Endothelial cell of umbilical vein (primary cell): ENCODE measurements around the gene PLSCR2. TPM values are rescaled to one million over a fixed set of nuclear protein-coding genes. Genes with fewer than 3 reads are reported as not detected.

Experiments
- BruUV-seq: library from RNA; stranded (reverse); fragments of 400-500 nt; replicated peaks from 2 replicates; lab custom pipeline; 2021; lab: Mats Ljungman, UMichigan
- CTCF ChIA-PET: fragments of 300-600, 350-600 bp; sonication (Branson Sonifier 250); formaldehyde crosslinking; loops from one replicate; lab custom pipeline; 2021; ENCODE audit warnings: antibody characterized with exemption, inconsistent platforms; lab: Charles Lee
- POLR2A ChIA-PET: fragments of 300-600, 350-600 bp; sonication (Branson Sonifier 250); formaldehyde crosslinking; loops from one replicate; lab custom pipeline; 2021; ENCODE audit warnings: antibody characterized with exemption, inconsistent platforms; lab: Charles Lee
- DNase-seq: peaks from one replicate; pipeline ENCODE4 v3.0.0-alpha.2; 2011; ENCODE audit warnings: low read depth, low spot score
- FAIRE-seq: peaks from 2 replicates; lab custom pipeline; 2011; peaks lifted over from hg19 to GRCh38; lab: Jason Lieb, UNC
- H2AFZ ChIP-seq: 2 replicates; pipeline ENCODE4 v1.6.0; 2012; ENCODE audit warnings: low read depth, low read length, control low read depth, inconsistent platforms
- H3K27ac ChIP-seq: 2 replicates; pipeline ENCODE4 v1.5.1; 2011; ENCODE audit warnings: low read depth, mild to moderate bottlenecking, control low read depth, low read length, moderate library complexity; ENCODE audit not compliant: insufficient read depth
- H3K27me3 ChIP-seq, 2 experiments: 2 replicates each; pipeline versions ENCODE4 v1.6.0 to v1.6.1; 2011; ENCODE audit warnings: low read length in 2 of 2, mixed read lengths in 1 of 2; ENCODE audit not compliant: control insufficient read depth in 2 of 2, insufficient read depth in 2 of 2
- H3K36me3 ChIP-seq, 2 experiments: 2 replicates in 1 of 2; 3 replicates in 1 of 2; pipeline ENCODE4 v1.5.1; 2011; ENCODE audit warnings: low read length in 2 of 2, mild to moderate bottlenecking in 1 of 2, moderate library complexity in 1 of 2; ENCODE audit not compliant: control insufficient read depth in 2 of 2, insufficient read depth in 2 of 2; ENCODE audit errors: extremely low read depth in 1 of 2
- H3K4me1 ChIP-seq: 3 replicates; pipeline ENCODE4 v1.5.1; 2011; ENCODE audit warnings: mild to moderate bottlenecking, low read length; ENCODE audit not compliant: control insufficient read depth, insufficient read depth; ENCODE audit errors: extremely low read depth
- H3K4me2 ChIP-seq: 2 replicates; pipeline ENCODE4 v1.6.1; 2011; ENCODE audit warnings: low read length, control low read depth, mixed read lengths; ENCODE audit not compliant: insufficient read depth
- H3K4me3 ChIP-seq, 3 experiments: fragments of 200-600 bp in 1 of 3; sonication (generic), shearing (Covaris generic) in 1 of 3; replicated peaks in 1 of 3; 2 replicates each; pipeline ENCODE4 v1.5.1; 2011 to 2016; ENCODE audit warnings: control low read depth in 3 of 3, low read length in 3 of 3, mild to moderate bottlenecking in 2 of 3, inconsistent platforms in 1 of 3, low read depth in 1 of 3, moderate library complexity in 1 of 3; ENCODE audit not compliant: insufficient read depth in 1 of 3
- H3K79me2 ChIP-seq: 2 replicates; pipeline ENCODE4 v1.6.0; 2012; ENCODE audit warnings: low read length, inconsistent platforms; ENCODE audit not compliant: control insufficient read depth, insufficient read depth
- H3K9ac ChIP-seq: replicated peaks from 2 replicates; pipeline ENCODE3; 2011; ENCODE audit warnings: low read length, control low read depth; ENCODE audit not compliant: insufficient read depth; ENCODE audit errors: extremely low read depth
- H3K9me1 ChIP-seq: replicated peaks from 3 replicates; pipeline ENCODE4 v1.6.0; 2011; ENCODE audit warnings: mild to moderate bottlenecking, low read length; ENCODE audit not compliant: control insufficient read depth, insufficient read depth; ENCODE audit errors: extremely low read depth
- H3K9me3 ChIP-seq: replicated peaks from 2 replicates; pipeline ENCODE4 v1.5.1; 2012; ENCODE audit warnings: low read length, inconsistent platforms; ENCODE audit not compliant: control insufficient read depth, insufficient read depth
- H4K20me1 ChIP-seq: replicated peaks from 2 replicates; pipeline ENCODE3; 2011; ENCODE audit warnings: mild to moderate bottlenecking, low read length; ENCODE audit not compliant: control insufficient read depth, insufficient read depth; ENCODE audit errors: extremely low read depth
- EZH2 ChIP-seq: IDR thresholded peaks from 2 replicates; pipeline ENCODE4 v1.6.1; 2012; ENCODE audit warnings: borderline replicate concordance, low read depth, mild to moderate bottlenecking, moderate library complexity, low read length, inconsistent platforms; ENCODE audit not compliant: severe bottlenecking
- FOS ChIP-seq: IDR thresholded peaks from 2 replicates; pipeline ENCODE4 v1.6.1; 2011; ENCODE audit warnings: mild to moderate bottlenecking, low read length, moderate library complexity, borderline replicate concordance; ENCODE audit not compliant: insufficient read depth
- GATA2 ChIP-seq: IDR thresholded peaks from 2 replicates; pipeline ENCODE4 v1.7.0; 2011; ENCODE audit warnings: low read depth, mild to moderate bottlenecking, moderate library complexity, mixed read lengths, low read length; ENCODE audit not compliant: insufficient read length, insufficient read depth
- JUN ChIP-seq: IDR thresholded peaks from 2 replicates; pipeline ENCODE4 v1.6.1; 2011; ENCODE audit warnings: borderline replicate concordance, low read depth; ENCODE audit not compliant: insufficient read length, insufficient read depth
- MYC ChIP-seq: IDR thresholded peaks from one replicate; pipeline ENCODE4 v1.6.1; 2011; ENCODE audit warnings: mild to moderate bottlenecking, low read depth, low read length
- POLR2A ChIP-seq: IDR thresholded peaks from 2 replicates; pipeline ENCODE4 v1.6.1; 2012; ENCODE audit warnings: low read depth, mild to moderate bottlenecking, control low read depth, low read length
- POLR2AphosphoS5 ChIP-seq: IDR thresholded peaks from 2 replicates; pipeline ENCODE4 v1.6.1; 2012; ENCODE audit warnings: low read depth, mild to moderate bottlenecking, control low read depth, low read length, moderate library complexity; ENCODE audit not compliant: insufficient read depth
- dilution Hi-C: fragments of 300-500 bp; cut with MboI; formaldehyde crosslinking; loops from one replicate; pipeline ENCODE4 v1.15.0; 2019; ENCODE audit warnings: low sequenced_read_pairs; ENCODE audit not compliant: extremely low pct_ligation_motif_present
- intact Hi-C: fragments of 100-400 bp; cut with micrococcal nuclease; formaldehyde crosslinking; loops from one replicate; pipeline ENCODE4 v1.10.0; 2022
- polyA plus RNA-seq, 4 experiments: library from polyadenylated mRNA; depleted of rRNA in 3 of 4; stranded (reverse) in 3 of 4; unstranded in 1 of 4; fragments of >200 nt; gene quantifications; 2 replicates each; pipeline versions ENCODE4 v1.2.1 to v1.2.3, GENCODE V29; 2011 to 2012; ENCODE audit warnings: missing spikeins in 1 of 4
- total RNA-seq: library from RNA; stranded (reverse); gene quantifications from 2 replicates; pipeline ENCODE4 v1.2.3, GENCODE V29; 2021
- TF ChIP-seq, protein P1 (sequence below): IDR thresholded peaks from 2 replicates; pipeline ENCODE4 v1.6.1; 2011; ENCODE audit not compliant: insufficient read depth, insufficient read length
- TF ChIP-seq, protein P2 (sequence below), 2 donors: IDR thresholded peaks; 1 replicate in 1 of 2; 2 replicates in 1 of 2; pipeline ENCODE4 v1.5.1; 2011; ENCODE audit warnings: low read length in 2 of 2, mild to moderate bottlenecking in 2 of 2, moderate library complexity in 2 of 2, control low read depth in 1 of 2, inconsistent platforms in 1 of 2, low read depth in 1 of 2; ENCODE audit not compliant: insufficient read depth in 1 of 2; ENCODE audit errors: extremely low read depth in 1 of 2

Gene PLSCR2
- total and polyA plus RNA-seq, 2 donors (not counting 3 experiments of a cell fraction or from before 2014, with no cell fraction given) = not detected

DNA sequence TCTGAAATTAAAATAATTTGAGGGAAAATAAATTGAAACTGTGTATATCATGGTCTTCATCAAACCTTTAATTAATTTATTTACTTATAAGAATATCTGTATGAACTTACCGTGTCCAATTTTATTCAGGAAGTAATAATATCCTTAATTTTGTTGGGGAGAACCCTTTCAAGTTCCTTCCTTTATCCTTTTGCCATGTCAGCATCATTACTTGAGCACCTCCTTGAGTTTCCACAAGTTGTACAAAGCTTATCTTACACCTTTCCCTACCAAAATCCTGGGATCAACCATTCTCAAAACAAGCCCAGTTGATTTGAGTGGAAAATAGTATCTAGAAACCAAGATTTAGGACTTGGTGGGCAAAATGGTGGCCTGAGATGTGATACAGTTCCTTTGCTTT lies 37.3 kb downstream of the PLSCR2 start:
- no peak overlapping the region for H3K27ac ChIP-seq
- no peaks in the 10 kb centered on the region for H3K36me3 ChIP-seq
- intact Hi-C loops (no loop called here), dilution Hi-C loops (no loop called here)
- ChIA-PET POLR2A (no interaction called here), CTCF (no interaction called here)
- H3K4me3 ChIP-seq = no peak overlapping the region
- no peaks in the 10 kb centered on the region for H3K9me1 ChIP-seq
- no peak overlapping the region for H3K9ac ChIP-seq
- H2AFZ ChIP-seq = no peak overlapping the region
- no TSS peak for BruUV-seq
- DNase-seq (no peak), FAIRE-seq (no peak)
- no peak overlapping the region for H3K4me2 ChIP-seq
- H4K20me1 ChIP-seq = no peaks in the 10 kb centered on the region
- TF ChIP-seq GATA2 = no peak
- TF ChIP-seq FOS = no peak
- H3K27me3 ChIP-seq = no peaks in the 10 kb centered on the region
- H3K4me1 ChIP-seq = no peaks in the 10 kb centered on the region
- H3K9me3 ChIP-seq = no peaks in the 10 kb centered on the region
- no peaks in the 10 kb centered on the region for H3K79me2 ChIP-seq

DNA sequence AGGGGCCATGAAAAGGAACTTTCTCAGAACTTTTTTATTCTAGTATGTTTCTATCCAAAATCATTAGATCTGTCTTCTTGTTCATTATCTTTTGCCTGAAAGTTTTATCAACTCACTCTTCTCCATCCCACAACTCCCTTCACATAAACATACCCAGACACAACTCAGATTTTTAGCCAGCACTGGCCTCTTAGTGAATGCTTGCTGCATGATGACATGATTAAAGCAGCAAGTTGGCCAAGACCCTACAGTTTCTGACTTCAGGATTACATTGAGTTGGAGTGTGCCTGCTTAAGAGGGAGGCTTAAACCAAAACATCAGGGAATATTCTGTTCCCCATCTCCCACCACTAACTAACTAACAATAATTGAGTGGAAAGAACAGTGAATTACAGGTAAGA lies 38.1 kb downstream of the PLSCR2 start:
- POLR2A ChIA-PET = no interaction called here
- FAIRE-seq = no peak
- TF ChIP-seq, protein P1, sequence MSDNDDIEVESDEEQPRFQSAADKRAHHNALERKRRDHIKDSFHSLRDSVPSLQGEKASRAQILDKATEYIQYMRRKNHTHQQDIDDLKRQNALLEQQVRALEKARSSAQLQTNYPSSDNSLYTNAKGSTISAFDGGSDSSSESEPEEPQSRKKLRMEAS = no peak
- TF ChIP-seq MYC (no peak), EZH2 (no peak), JUN (no peak), GATA2 (no peak), POLR2AphosphoS5 (no peak), FOS (no peak), POLR2A (no peak)
- TF ChIP-seq, protein P2, sequence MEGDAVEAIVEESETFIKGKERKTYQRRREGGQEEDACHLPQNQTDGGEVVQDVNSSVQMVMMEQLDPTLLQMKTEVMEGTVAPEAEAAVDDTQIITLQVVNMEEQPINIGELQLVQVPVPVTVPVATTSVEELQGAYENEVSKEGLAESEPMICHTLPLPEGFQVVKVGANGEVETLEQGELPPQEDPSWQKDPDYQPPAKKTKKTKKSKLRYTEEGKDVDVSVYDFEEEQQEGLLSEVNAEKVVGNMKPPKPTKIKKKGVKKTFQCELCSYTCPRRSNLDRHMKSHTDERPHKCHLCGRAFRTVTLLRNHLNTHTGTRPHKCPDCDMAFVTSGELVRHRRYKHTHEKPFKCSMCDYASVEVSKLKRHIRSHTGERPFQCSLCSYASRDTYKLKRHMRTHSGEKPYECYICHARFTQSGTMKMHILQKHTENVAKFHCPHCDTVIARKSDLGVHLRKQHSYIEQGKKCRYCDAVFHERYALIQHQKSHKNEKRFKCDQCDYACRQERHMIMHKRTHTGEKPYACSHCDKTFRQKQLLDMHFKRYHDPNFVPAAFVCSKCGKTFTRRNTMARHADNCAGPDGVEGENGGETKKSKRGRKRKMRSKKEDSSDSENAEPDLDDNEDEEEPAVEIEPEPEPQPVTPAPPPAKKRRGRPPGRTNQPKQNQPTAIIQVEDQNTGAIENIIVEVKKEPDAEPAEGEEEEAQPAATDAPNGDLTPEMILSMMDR (IDR thresholded peaks at IDR 0.05; ENCODE audit: extremely low read depth in 1 of 2, insufficient read depth in 1 of 2, low read depth in 1 of 2, low read length in 2 of 2) = no peak

More for the DNA sequence above, 38.1 kb downstream of the PLSCR2 start:
- CTCF ChIA-PET = no interaction called here
- H3K27me3 ChIP-seq = no peaks in the 10 kb centered on the region
- no peak overlapping the region for H3K27ac ChIP-seq
- no peaks in the 10 kb centered on the region for H3K4me1 ChIP-seq
- H4K20me1 ChIP-seq = no peaks in the 10 kb centered on the region
- no peak overlapping the region for H3K4me3 ChIP-seq
- H2AFZ ChIP-seq = no peak overlapping the region
- H3K4me2 ChIP-seq = no peak overlapping the region
- H3K79me2 ChIP-seq = no peaks in the 10 kb centered on the region
- H3K9ac ChIP-seq = no peak overlapping the region
- intact Hi-C loops (no loop called here), dilution Hi-C loops (no loop called here)
- H3K36me3 ChIP-seq = no peaks in the 10 kb centered on the region
- H3K9me1 ChIP-seq = no peaks in the 10 kb centered on the region
- no peak for DNase-seq
- H3K9me3 ChIP-seq = no peaks in the 10 kb centered on the region
- no TSS peak for BruUV-seq
